Measurements from ENCODE around the gene MAP2K1. TPM values are rescaled to one million over a fixed set of nuclear protein-coding genes. Genes with fewer than 3 reads are reported as not detected.

Gene MAP2K1
- total RNA-seq, 1 experiment from 2014 or later, result 56.8 TPM

DNA sequence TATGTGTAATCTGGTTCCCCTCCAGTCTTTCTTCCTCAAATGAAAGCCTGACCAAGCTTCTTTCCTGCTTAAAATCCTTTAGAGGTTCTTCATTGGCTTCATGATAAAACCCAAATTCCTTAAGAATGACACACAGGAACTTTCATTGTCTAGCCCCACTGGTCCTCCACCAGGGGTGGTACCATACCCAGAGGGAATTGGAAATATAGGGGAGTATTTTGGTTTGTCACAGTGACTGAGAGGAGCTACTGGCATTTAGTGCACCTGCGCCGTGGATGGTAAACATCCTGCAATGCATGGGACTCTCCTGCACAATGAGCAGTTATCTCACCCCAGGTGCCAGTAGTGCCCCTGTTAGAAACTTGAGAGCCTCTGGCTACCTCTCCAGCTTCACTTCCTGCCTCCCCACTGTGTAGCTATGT is 129.2 kb downstream of the MAP2K1 start:
- Histone ChIP-seq H3K27ac (ENCODE audit: low read depth, low read length, poor library complexity, severe bottlenecking) (no peak overlapping the region), H3K4me1 (ENCODE audit: insufficient read depth, low read length, poor library complexity, severe bottlenecking) (no peaks in the 10 kb centered on the region), H3K27me3 (replicated peaks; ENCODE audit: insufficient read depth, low read depth, low read length, poor library complexity) (no peaks in the 10 kb centered on the region), H3K9me3 (ENCODE audit: low read depth, low read length, poor library complexity, severe bottlenecking) (no peaks in the 10 kb centered on the region), H3K4me3 (ENCODE audit: low read depth, low read length, poor library complexity, severe bottlenecking) (no peak overlapping the region), H3K36me3 (ENCODE audit: insufficient read depth, low read length, poor library complexity, severe bottlenecking) (peaks cover under 1% of the 10 kb centered on the region)
- intact Hi-C loops (cut with micrococcal nuclease; ENCODE audit: unreplicated experiment), result no loop called here
- BruUV-seq (replicated peaks), result no TSS peak
- ChIA-PET POLR2A (ENCODE audit: low non-redundant PET) (interaction anchor here (0.6 kb wide), 1 partner anchor 368 kb away, joined by 3 read pairs; no protein-coding TSS in a partner anchor), CTCF (interaction anchor here (0.9 kb wide), 1 partner anchor 335 kb away, joined by 3 read pairs; no protein-coding TSS in a partner anchor)
- TF ChIP-seq, protein P1, sequence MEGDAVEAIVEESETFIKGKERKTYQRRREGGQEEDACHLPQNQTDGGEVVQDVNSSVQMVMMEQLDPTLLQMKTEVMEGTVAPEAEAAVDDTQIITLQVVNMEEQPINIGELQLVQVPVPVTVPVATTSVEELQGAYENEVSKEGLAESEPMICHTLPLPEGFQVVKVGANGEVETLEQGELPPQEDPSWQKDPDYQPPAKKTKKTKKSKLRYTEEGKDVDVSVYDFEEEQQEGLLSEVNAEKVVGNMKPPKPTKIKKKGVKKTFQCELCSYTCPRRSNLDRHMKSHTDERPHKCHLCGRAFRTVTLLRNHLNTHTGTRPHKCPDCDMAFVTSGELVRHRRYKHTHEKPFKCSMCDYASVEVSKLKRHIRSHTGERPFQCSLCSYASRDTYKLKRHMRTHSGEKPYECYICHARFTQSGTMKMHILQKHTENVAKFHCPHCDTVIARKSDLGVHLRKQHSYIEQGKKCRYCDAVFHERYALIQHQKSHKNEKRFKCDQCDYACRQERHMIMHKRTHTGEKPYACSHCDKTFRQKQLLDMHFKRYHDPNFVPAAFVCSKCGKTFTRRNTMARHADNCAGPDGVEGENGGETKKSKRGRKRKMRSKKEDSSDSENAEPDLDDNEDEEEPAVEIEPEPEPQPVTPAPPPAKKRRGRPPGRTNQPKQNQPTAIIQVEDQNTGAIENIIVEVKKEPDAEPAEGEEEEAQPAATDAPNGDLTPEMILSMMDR (conservative IDR thresholded peaks at IDR 0.05; ENCODE audit: low read depth, low read length), result no peak
- TF ChIP-seq EZH2 (IDR thresholded peaks at IDR 0.05; ENCODE audit: borderline replicate concordance, low read depth, low read length, poor library complexity, severe bottlenecking), result no peak
- peak; percentile 66 for DNase-seq (ENCODE audit: low spot score)

DNA sequence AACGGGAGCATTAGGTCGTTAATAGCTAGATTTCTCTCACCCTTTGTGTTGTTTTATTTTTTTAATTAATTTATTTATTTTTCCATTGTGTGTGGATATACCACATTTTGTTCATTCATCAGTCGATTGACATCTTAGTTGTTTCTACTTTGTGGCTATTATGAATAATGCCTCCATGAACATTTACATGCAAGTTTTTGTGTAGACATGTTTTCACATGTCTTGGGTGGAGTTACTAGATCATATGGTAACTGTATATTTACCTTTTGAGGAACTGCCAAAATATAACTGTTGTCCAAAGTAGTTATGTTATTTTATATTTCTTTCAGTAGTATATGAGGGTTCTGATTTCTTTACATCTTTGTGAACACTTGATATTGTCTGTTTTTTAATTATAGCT is 137.2 kb downstream of the MAP2K1 start:
- no peak for DNase-seq (ENCODE audit: low spot score)
- BruUV-seq (replicated peaks), result no TSS peak

DNA sequence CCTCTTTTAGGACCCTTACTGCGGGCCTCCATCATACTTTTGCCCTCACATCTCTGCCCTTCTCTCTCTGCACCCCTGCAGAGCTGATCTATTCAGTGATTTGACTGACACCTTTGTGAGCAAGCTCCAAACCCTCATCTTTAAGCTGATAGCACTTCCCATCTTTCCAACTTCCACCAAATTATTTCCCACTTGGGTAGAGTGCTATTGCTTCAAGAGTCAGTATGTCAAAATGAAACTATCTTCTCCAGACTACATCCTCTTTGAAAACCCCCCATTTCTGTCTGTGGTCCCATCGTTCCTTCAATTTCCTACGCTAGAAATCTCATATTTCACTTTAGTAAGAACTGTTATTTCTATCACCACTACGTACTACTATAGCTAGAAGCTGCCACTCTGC is 138.1 kb downstream of the MAP2K1 start:
- no peaks in the 10 kb centered on the region for H3K9me3 ChIP-seq (ENCODE audit: low read depth, low read length, poor library complexity, severe bottlenecking)
- peaks cover 23% of the 10 kb centered on the region for H3K36me3 ChIP-seq (ENCODE audit: insufficient read depth, low read length, poor library complexity, severe bottlenecking)
- no TSS peak for BruUV-seq (replicated peaks)
- DNase-seq (ENCODE audit: low spot score), result no peak
- no peaks in the 10 kb centered on the region for H3K27me3 ChIP-seq (replicated peaks; ENCODE audit: insufficient read depth, low read depth, low read length, poor library complexity)
- ChIA-PET POLR2A (ENCODE audit: low non-redundant PET) (interaction anchor here (0.7 kb wide), 1 partner anchor 1220 kb away, joined by 3 read pairs; no protein-coding TSS in a partner anchor), CTCF (no interaction called here)
- H3K27ac ChIP-seq (ENCODE audit: low read depth, low read length, poor library complexity, severe bottlenecking), result no peak overlapping the region
- no peaks in the 10 kb centered on the region for H3K4me1 ChIP-seq (ENCODE audit: insufficient read depth, low read length, poor library complexity, severe bottlenecking)
- TF ChIP-seq EZH2 (IDR thresholded peaks at IDR 0.05; ENCODE audit: borderline replicate concordance, low read depth, low read length, poor library complexity, severe bottlenecking), result no peak
- intact Hi-C loops (cut with micrococcal nuclease; ENCODE audit: unreplicated experiment), result no loop called here
- no peak overlapping the region for H3K4me3 ChIP-seq (ENCODE audit: low read depth, low read length, poor library complexity, severe bottlenecking)

More for the DNA sequence above, 137.2 kb downstream of the MAP2K1 start:
- Histone ChIP-seq H3K9me3 (ENCODE audit: low read depth, low read length, poor library complexity, severe bottlenecking) (no peaks in the 10 kb centered on the region), H3K36me3 (ENCODE audit: insufficient read depth, low read length, poor library complexity, severe bottlenecking) (peaks cover 14% of the 10 kb centered on the region), H3K27ac (ENCODE audit: low read depth, low read length, poor library complexity, severe bottlenecking) (no peak overlapping the region), H3K27me3 (replicated peaks; ENCODE audit: insufficient read depth, low read depth, low read length, poor library complexity) (no peaks in the 10 kb centered on the region), H3K4me1 (ENCODE audit: insufficient read depth, low read length, poor library complexity, severe bottlenecking) (no peaks in the 10 kb centered on the region), H3K4me3 (ENCODE audit: low read depth, low read length, poor library complexity, severe bottlenecking) (no peak overlapping the region)
- TF ChIP-seq, protein P1 (conservative IDR thresholded peaks at IDR 0.05; ENCODE audit: low read depth, low read length), result no peak
- no peak for TF ChIP-seq EZH2 (IDR thresholded peaks at IDR 0.05; ENCODE audit: borderline replicate concordance, low read depth, low read length, poor library complexity, severe bottlenecking)
- CTCF ChIA-PET, result no interaction called here
- POLR2A ChIA-PET (ENCODE audit: low non-redundant PET), result no interaction called here
- intact Hi-C loops (cut with micrococcal nuclease; ENCODE audit: unreplicated experiment), result no loop called here

DNA sequence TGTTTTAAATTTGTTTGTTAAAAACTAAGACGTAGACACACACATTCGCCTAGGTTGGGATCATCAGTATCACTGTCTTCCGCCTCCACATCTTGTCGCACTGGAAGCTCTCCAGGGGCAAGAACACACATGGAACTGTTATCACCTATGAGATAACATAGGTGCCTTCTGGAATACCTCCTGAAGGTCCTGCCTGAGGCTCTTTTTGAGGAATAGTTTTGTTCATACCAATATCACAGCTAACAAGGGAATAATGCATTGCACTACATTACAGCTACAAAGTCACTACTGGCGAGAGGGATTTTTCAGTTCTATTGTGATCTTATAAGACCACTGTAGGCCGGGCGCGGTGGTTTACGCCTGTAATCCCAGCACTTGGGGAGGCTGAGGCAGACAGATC is 148.3 kb downstream of the MAP2K1 start:
- no TSS peak for BruUV-seq (replicated peaks)
- CTCF ChIA-PET, result no interaction called here
- H3K36me3 ChIP-seq (ENCODE audit: insufficient read depth, low read length, poor library complexity, severe bottlenecking), result peaks cover 5% of the 10 kb centered on the region

More for the DNA sequence above, 148.3 kb downstream of the MAP2K1 start:
- TF ChIP-seq, protein P1 (conservative IDR thresholded peaks at IDR 0.05; ENCODE audit: low read depth, low read length), result no peak
- no peak for TF ChIP-seq EZH2 (IDR thresholded peaks at IDR 0.05; ENCODE audit: borderline replicate concordance, low read depth, low read length, poor library complexity, severe bottlenecking)
- intact Hi-C loops (cut with micrococcal nuclease; ENCODE audit: unreplicated experiment), result no loop called here
- Histone ChIP-seq H3K4me3 (ENCODE audit: low read depth, low read length, poor library complexity, severe bottlenecking) (no peak overlapping the region), H3K27ac (ENCODE audit: low read depth, low read length, poor library complexity, severe bottlenecking) (no peak overlapping the region), H3K4me1 (ENCODE audit: insufficient read depth, low read length, poor library complexity, severe bottlenecking) (no peaks in the 10 kb centered on the region), H3K9me3 (ENCODE audit: low read depth, low read length, poor library complexity, severe bottlenecking) (no peaks in the 10 kb centered on the region), H3K27me3 (replicated peaks; ENCODE audit: insufficient read depth, low read depth, low read length, poor library complexity) (no peaks in the 10 kb centered on the region)
- no peak for DNase-seq (ENCODE audit: low spot score)
- POLR2A ChIA-PET (ENCODE audit: low non-redundant PET), result no interaction called here

All from A673 (cell line).